Measurements from ENCODE around the gene DYNC1I1. TPM values are rescaled to one million over a fixed set of nuclear protein-coding genes. Genes with fewer than 3 reads are reported as not detected.

Gene DYNC1I1
- total and polyA plus RNA-seq, 2 donors: 2.5 to 6.3 TPM

DNA sequence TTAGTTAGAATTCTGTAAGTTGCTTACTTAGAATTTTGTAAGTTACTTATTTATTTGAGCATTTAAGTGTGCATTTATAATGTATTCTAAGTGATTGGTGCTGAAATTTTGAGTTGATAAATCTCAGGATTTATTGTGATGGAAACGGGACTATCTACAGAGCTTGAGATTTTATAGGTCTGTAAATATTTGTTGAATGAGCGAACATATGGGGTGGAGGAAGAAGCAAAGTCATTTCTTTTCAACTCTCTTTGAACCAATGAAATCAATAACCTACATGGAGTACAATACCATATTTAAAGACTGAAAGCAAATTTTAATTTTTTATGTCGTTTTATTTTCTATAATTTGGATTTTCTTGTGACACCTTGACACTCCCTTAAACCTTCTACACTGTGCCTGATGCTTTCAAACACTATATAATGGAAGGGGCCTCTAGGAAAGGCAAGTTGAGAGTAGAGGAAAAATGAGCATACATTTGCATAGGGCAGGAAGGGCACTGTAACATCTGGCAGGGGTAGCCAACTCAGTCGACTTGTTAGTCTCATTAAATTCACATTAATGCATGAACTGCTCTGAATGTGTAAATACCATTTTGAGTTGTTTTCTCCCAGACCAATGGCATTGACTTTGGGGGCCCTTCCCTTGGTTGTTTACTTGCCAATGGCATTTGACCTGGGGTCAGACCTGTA, 204.2 kb downstream of the DYNC1I1 start:
- H3K9me3 ChIP-seq (ENCODE audit: control insufficient read depth in 2 of 2, insufficient read depth in 1 of 2, low read length in 1 of 2): no peaks in the 10 kb centered on the region
- H3K36me3 ChIP-seq (ENCODE audit: control insufficient read depth in 2 of 2, insufficient read depth in 2 of 2, low read length in 1 of 2): no peaks in the 10 kb centered on the region
- H3K27ac ChIP-seq (ENCODE audit: low read depth in 1 of 2, low read length in 1 of 2): no peak overlapping the region
- H3K27me3 ChIP-seq (ENCODE audit: control insufficient read depth in 2 of 2, insufficient read depth in 1 of 2, low read length in 1 of 2): no peaks in the 10 kb centered on the region
- 80% methylated on average over 4 of the region's 4 CpGs for WGBS
- no peak overlapping the region for H3K4me3 ChIP-seq (ENCODE audit: low read length in 2 of 2)
- H3K4me1 ChIP-seq (ENCODE audit: control insufficient read depth in 2 of 2, insufficient read depth in 2 of 2, low read length in 2 of 2): no peaks in the 10 kb centered on the region
- DNase-seq (ENCODE audit: low read depth in 6 of 9, low spot score in 9 of 9): no peak

DNA sequence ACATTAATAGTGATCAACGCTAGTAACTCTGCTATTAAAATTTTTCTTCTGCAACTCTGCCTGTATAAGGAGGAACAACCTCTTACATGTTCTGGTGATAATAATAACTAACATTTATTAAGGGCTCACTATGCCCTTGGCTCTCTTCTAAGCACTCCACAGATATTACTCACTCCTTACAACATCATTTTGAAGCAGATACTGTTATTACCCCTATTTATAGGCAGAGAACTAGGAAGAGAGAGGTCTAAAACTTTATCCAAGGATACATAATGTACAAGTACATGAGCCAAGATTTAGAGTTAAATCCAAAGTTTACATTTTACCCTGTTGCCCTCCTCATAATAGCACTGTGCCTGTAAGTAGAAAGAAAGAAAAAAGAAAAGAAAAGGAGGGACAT, 205.6 kb downstream of the DYNC1I1 start:
- Histone ChIP-seq H3K36me3 (ENCODE audit: control insufficient read depth in 2 of 2, insufficient read depth in 2 of 2, low read length in 1 of 2) (no peaks in the 10 kb centered on the region), H3K9me3 (ENCODE audit: control insufficient read depth in 2 of 2, insufficient read depth in 1 of 2, low read length in 1 of 2) (no peaks in the 10 kb centered on the region), H3K27ac (ENCODE audit: low read depth in 1 of 2, low read length in 1 of 2) (no peak overlapping the region), H3K4me3 (ENCODE audit: low read length in 2 of 2) (no peak overlapping the region), H3K4me1 (ENCODE audit: control insufficient read depth in 2 of 2, insufficient read depth in 2 of 2, low read length in 2 of 2) (no peaks in the 10 kb centered on the region), H3K27me3 (ENCODE audit: control insufficient read depth in 2 of 2, insufficient read depth in 1 of 2, low read length in 1 of 2) (no peaks in the 10 kb centered on the region)
- DNase-seq (ENCODE audit: low read depth in 6 of 9, low spot score in 9 of 9): no peak
- 96% methylated on average over 1 of the region's 1 CpG for WGBS

DNA sequence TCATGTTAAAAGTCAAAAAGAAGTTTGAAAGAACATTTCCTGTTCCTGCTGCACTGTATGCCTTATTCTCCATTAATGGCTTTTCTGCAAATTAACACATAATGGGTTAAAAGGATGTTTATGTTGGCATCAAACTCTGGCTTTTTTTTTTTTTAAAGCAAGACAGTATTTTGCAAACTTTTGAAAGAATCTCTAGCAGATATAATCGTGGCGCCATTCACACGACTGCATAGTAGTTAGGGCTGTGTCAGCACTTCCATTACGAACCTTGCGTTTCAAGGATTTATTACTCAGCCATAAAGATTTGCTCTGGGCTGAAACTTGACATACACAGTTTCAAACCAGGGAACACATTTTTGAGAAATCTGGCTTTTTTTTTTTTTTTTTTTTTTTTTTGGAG, 207.8 kb downstream of the DYNC1I1 start:
- DNase-seq (ENCODE audit: low read depth in 6 of 9, low spot score in 9 of 9): no peak
- Histone ChIP-seq H3K4me3 (ENCODE audit: low read length in 2 of 2) (no peak overlapping the region), H3K27ac (ENCODE audit: low read depth in 1 of 2, low read length in 1 of 2) (no peak overlapping the region), H3K9me3 (ENCODE audit: control insufficient read depth in 2 of 2, insufficient read depth in 1 of 2, low read length in 1 of 2) (no peaks in the 10 kb centered on the region), H3K27me3 (ENCODE audit: control insufficient read depth in 2 of 2, insufficient read depth in 1 of 2, low read length in 1 of 2) (no peaks in the 10 kb centered on the region), H3K36me3 (ENCODE audit: control insufficient read depth in 2 of 2, insufficient read depth in 2 of 2, low read length in 1 of 2) (no peaks in the 10 kb centered on the region), H3K4me1 (ENCODE audit: control insufficient read depth in 2 of 2, insufficient read depth in 2 of 2, low read length in 2 of 2) (no peaks in the 10 kb centered on the region)
- 87% methylated on average over 5 of the region's 5 CpGs for WGBS

DNA sequence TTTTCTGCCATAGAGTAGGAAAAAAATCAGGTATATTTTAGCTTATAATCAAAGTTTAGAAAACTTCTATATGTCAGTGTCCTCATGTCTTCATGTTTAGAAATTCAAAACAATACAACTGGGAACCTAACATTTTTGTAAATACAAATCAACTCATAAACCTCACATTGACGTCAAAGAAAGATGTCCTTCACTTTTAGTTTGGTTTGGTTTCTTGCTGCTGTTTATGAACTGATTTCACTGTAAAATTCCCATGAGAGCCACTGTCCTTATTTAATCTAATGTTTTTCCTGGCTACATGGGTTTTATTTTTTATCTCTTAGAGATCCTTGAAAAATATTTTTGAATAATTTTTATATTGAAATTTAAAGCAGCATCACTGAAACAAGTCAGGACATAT, 208.4 kb downstream of the DYNC1I1 start:
- Histone ChIP-seq H3K36me3 (ENCODE audit: control insufficient read depth in 2 of 2, insufficient read depth in 2 of 2, low read length in 1 of 2) (no peaks in the 10 kb centered on the region), H3K9me3 (ENCODE audit: control insufficient read depth in 2 of 2, insufficient read depth in 1 of 2, low read length in 1 of 2) (no peaks in the 10 kb centered on the region), H3K27ac (ENCODE audit: low read depth in 1 of 2, low read length in 1 of 2) (no peak overlapping the region), H3K4me1 (ENCODE audit: control insufficient read depth in 2 of 2, insufficient read depth in 2 of 2, low read length in 2 of 2) (no peaks in the 10 kb centered on the region), H3K27me3 (ENCODE audit: control insufficient read depth in 2 of 2, insufficient read depth in 1 of 2, low read length in 1 of 2) (no peaks in the 10 kb centered on the region), H3K4me3 (ENCODE audit: low read length in 2 of 2) (no peak overlapping the region)
- DNase-seq (ENCODE audit: low read depth in 6 of 9, low spot score in 9 of 9): no peak
- 96% methylated on average over 1 of the region's 1 CpG for WGBS

DNA sequence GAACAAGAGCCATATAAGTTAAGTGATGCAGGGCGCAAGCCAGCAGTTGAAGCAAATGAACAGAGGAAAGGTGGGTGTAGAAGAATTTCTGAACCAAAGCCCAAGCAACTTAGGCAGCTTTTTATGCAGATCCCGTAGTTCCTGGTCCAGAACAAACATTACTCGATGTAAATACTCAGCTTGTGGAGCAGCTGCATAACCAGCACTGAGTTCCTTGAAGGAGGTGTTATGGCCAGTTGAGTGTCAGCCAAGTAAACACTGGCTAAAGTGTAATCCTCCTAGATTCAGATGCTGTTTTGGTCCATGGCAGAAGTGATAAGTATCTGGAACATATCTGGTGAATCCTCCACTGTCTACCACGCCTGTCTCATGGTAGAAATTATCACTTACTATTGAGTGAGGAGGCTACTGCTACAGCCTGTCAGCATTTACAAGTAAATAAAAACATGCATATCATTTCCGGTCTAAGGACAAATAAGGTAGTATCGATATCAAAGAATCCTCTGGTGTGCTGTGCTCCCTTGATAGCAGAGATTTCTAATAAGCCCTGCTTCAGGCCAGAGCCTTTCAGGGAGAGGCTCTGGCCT, 213.9 kb downstream of the DYNC1I1 start:
- H3K4me3 ChIP-seq (ENCODE audit: low read length in 2 of 2): no peak overlapping the region
- no peaks in the 10 kb centered on the region for H3K36me3 ChIP-seq (ENCODE audit: control insufficient read depth in 2 of 2, insufficient read depth in 2 of 2, low read length in 1 of 2)
- WGBS: 89% methylated on average over 6 of the region's 6 CpGs
- no peaks in the 10 kb centered on the region for H3K9me3 ChIP-seq (ENCODE audit: control insufficient read depth in 2 of 2, insufficient read depth in 1 of 2, low read length in 1 of 2)
- DNase-seq (ENCODE audit: low read depth in 6 of 9, low spot score in 9 of 9): no peak
- no peak overlapping the region for H3K27ac ChIP-seq (ENCODE audit: low read depth in 1 of 2, low read length in 1 of 2)
- no peaks in the 10 kb centered on the region for H3K4me1 ChIP-seq (ENCODE audit: control insufficient read depth in 2 of 2, insufficient read depth in 2 of 2, low read length in 2 of 2)
- no peaks in the 10 kb centered on the region for H3K27me3 ChIP-seq (ENCODE audit: control insufficient read depth in 2 of 2, insufficient read depth in 1 of 2, low read length in 1 of 2)

DNA sequence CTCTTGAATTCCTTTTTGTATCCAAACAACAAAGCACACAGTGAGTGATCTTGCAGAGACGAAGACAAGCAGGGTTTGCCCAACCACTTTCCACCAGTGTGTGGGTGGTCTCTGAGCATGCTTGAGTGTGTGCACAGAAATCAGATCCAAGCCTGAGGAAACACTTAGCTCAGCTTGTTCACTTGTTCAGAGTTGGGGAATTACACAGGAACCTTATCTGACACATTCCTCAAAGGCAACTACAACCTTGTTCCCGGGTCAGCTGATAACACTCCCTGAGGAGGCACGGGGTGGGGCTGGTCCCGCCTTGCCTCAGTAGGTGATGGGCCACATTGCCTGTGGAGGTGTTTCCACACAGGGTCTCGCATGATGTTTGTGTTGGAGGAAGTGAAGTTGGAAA, 216.9 kb downstream of the DYNC1I1 start:
- Histone ChIP-seq H3K27ac (ENCODE audit: low read depth in 1 of 2, low read length in 1 of 2) (no peak overlapping the region), H3K36me3 (ENCODE audit: control insufficient read depth in 2 of 2, insufficient read depth in 2 of 2, low read length in 1 of 2) (no peaks in the 10 kb centered on the region), H3K27me3 (ENCODE audit: control insufficient read depth in 2 of 2, insufficient read depth in 1 of 2, low read length in 1 of 2) (no peaks in the 10 kb centered on the region), H3K4me3 (ENCODE audit: low read length in 2 of 2) (no peak overlapping the region), H3K9me3 (ENCODE audit: control insufficient read depth in 2 of 2, insufficient read depth in 1 of 2, low read length in 1 of 2) (no peaks in the 10 kb centered on the region), H3K4me1 (ENCODE audit: control insufficient read depth in 2 of 2, insufficient read depth in 2 of 2, low read length in 2 of 2) (no peaks in the 10 kb centered on the region)
- 77% methylated on average over 5 of the region's 5 CpGs for WGBS
- peak in 2 of 9 donors; percentile 1 to 9 for DNase-seq (ENCODE audit: low read depth in 6 of 9, low spot score in 9 of 9)

DNA sequence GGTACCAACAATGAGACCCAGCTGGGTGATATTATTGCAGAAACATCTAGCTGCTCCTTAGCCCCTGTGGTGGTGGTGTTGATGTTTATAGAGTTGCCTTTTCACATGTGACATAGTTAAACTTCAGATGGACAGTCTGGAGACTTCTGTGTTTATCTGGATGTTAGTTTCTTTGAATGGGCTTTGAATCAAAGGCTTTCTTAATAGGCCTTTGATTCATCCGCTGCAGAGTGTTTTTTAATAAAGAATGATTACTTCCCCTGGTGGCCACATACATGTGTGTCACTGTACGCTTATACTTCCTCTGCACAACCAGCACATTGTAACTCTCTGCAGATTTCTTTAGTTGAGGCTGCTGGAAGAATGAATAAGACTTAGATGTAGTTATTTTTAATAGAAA, 221.0 kb downstream of the DYNC1I1 start:
- no peak overlapping the region for H3K27ac ChIP-seq (ENCODE audit: low read depth in 1 of 2, low read length in 1 of 2)
- DNase-seq (ENCODE audit: low read depth in 6 of 9, low spot score in 9 of 9): no peak
- no peaks in the 10 kb centered on the region for H3K4me1 ChIP-seq (ENCODE audit: control insufficient read depth in 2 of 2, insufficient read depth in 2 of 2, low read length in 2 of 2)
- H3K27me3 ChIP-seq (ENCODE audit: control insufficient read depth in 2 of 2, insufficient read depth in 1 of 2, low read length in 1 of 2): no peaks in the 10 kb centered on the region
- no peak overlapping the region for H3K4me3 ChIP-seq (ENCODE audit: low read length in 2 of 2)
- H3K9me3 ChIP-seq (ENCODE audit: control insufficient read depth in 2 of 2, insufficient read depth in 1 of 2, low read length in 1 of 2): no peaks in the 10 kb centered on the region
- 87% methylated on average over 2 of the region's 2 CpGs for WGBS
- no peaks in the 10 kb centered on the region for H3K36me3 ChIP-seq (ENCODE audit: control insufficient read depth in 2 of 2, insufficient read depth in 2 of 2, low read length in 1 of 2)

DNA sequence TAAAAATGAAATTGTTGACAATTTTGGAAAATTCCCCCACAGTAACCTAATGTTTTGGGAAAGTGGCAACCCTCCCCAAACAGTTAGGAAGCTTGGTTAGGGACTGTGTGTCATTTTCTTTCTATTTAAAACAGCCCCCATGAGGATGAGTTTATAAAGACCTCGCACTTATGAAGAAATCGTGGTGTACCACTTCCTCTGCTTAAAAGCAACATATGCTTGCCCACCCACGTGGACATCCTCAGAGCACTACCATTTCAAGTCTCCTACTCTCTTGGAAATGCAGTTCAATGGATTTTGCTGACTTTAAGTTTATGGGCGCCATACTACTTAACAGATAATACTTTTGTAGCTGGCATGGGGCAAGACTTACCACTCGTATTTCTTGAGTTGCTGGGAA, 223.8 kb downstream of the DYNC1I1 start:
- H3K4me3 ChIP-seq (ENCODE audit: low read length in 2 of 2): no peak overlapping the region
- no peaks in the 10 kb centered on the region for H3K27me3 ChIP-seq (ENCODE audit: control insufficient read depth in 2 of 2, insufficient read depth in 1 of 2, low read length in 1 of 2)
- DNase-seq (ENCODE audit: low read depth in 6 of 9, low spot score in 9 of 9): no peak
- H3K36me3 ChIP-seq (ENCODE audit: control insufficient read depth in 2 of 2, insufficient read depth in 2 of 2, low read length in 1 of 2): no peaks in the 10 kb centered on the region
- no peak overlapping the region for H3K27ac ChIP-seq (ENCODE audit: low read depth in 1 of 2, low read length in 1 of 2)
- no peaks in the 10 kb centered on the region for H3K4me1 ChIP-seq (ENCODE audit: control insufficient read depth in 2 of 2, insufficient read depth in 2 of 2, low read length in 2 of 2)
- H3K9me3 ChIP-seq (ENCODE audit: control insufficient read depth in 2 of 2, insufficient read depth in 1 of 2, low read length in 1 of 2): no peaks in the 10 kb centered on the region
- 41% methylated on average over 5 of the region's 5 CpGs for WGBS

DNA sequence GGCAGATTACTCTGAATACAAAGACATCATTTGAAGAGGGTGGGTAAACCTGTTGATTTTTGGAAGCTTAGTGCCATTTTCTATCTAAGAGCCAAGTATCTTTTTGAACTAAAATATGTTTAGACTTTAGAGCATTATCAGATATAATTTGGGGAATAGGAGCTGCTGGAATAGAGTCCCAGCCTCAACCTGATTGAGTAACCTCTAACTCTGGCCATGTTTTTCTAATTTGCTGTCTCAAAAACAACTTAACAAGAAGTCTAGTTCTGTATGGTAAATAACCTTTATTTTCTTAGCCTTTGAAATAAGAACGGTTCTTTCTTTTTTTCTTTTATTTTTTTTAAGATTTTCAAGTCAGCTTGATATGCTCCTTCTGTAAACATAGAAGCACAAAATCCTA, 224.5 kb downstream of the DYNC1I1 start:
- Histone ChIP-seq H3K4me3 (ENCODE audit: low read length in 2 of 2) (no peak overlapping the region), H3K27ac (ENCODE audit: low read depth in 1 of 2, low read length in 1 of 2) (no peak overlapping the region), H3K36me3 (ENCODE audit: control insufficient read depth in 2 of 2, insufficient read depth in 2 of 2, low read length in 1 of 2) (no peaks in the 10 kb centered on the region), H3K27me3 (ENCODE audit: control insufficient read depth in 2 of 2, insufficient read depth in 1 of 2, low read length in 1 of 2) (no peaks in the 10 kb centered on the region), H3K9me3 (ENCODE audit: control insufficient read depth in 2 of 2, insufficient read depth in 1 of 2, low read length in 1 of 2) (no peaks in the 10 kb centered on the region), H3K4me1 (ENCODE audit: control insufficient read depth in 2 of 2, insufficient read depth in 2 of 2, low read length in 2 of 2) (no peaks in the 10 kb centered on the region)
- WGBS: 90% methylated on average over 1 of the region's 1 CpG
- DNase-seq (ENCODE audit: low read depth in 6 of 9, low spot score in 9 of 9): no peak
